Astrocyte of the cerebellum (primary cell): ENCODE results near the gene DCX.

Experiments used
- DNase-seq: peaks from one replicate; pipeline ENCODE4 v3.0.0-alpha.2; 2011; ENCODE audit warnings: low read depth
- H3K4me3 ChIP-seq: 2 replicates; pipeline ENCODE4 v1.5.1; 2011; ENCODE audit warnings: mild to moderate bottlenecking, low read depth, low read length, moderate library complexity
- in situ Hi-C: cut with HindIII; loops from 2 replicates; pipeline ENCODE4 v1.10.0; 2017; ENCODE audit warnings: low sequenced_read_pairs
- TF ChIP-seq, protein P1 (sequence below): IDR thresholded peaks from 2 replicates; pipeline ENCODE4 v1.5.1; 2012; ENCODE audit warnings: low read length, low read depth, moderate library complexity, mild to moderate bottlenecking; ENCODE audit errors: missing control alignments

Gene DCX

GRCh38 chrX:111411983-111412382, at the start of gene DCX:
TSS of gene DCX (minus strand) at chrX:111412192. CDS start at chrX:111410398, 1,794 bp downstream.
- in situ Hi-C loops, result no loop called here
- TF ChIP-seq, protein P1, sequence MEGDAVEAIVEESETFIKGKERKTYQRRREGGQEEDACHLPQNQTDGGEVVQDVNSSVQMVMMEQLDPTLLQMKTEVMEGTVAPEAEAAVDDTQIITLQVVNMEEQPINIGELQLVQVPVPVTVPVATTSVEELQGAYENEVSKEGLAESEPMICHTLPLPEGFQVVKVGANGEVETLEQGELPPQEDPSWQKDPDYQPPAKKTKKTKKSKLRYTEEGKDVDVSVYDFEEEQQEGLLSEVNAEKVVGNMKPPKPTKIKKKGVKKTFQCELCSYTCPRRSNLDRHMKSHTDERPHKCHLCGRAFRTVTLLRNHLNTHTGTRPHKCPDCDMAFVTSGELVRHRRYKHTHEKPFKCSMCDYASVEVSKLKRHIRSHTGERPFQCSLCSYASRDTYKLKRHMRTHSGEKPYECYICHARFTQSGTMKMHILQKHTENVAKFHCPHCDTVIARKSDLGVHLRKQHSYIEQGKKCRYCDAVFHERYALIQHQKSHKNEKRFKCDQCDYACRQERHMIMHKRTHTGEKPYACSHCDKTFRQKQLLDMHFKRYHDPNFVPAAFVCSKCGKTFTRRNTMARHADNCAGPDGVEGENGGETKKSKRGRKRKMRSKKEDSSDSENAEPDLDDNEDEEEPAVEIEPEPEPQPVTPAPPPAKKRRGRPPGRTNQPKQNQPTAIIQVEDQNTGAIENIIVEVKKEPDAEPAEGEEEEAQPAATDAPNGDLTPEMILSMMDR, result no peak
- no peak within 1 kb of the TSS for H3K4me3 ChIP-seq
- no peak for DNase-seq

GRCh38 chrX:111460607-111461006, 48.6 kb upstream of the DCX start:
- TF ChIP-seq, protein P1, result no peak
- in situ Hi-C loops, result no loop called here
- DNase-seq, result peak; percentile 16
- H3K4me3 ChIP-seq, result no peak overlapping the region

- no peak overlapping the region for H3K4me3 ChIP-seq
- in situ Hi-C loops, result no loop called here
- no peak for DNase-seq
- TF ChIP-seq, protein P1, result peak; percentile 33
Observed at GRCh38 chrX:111447298-111447697, 35.3 kb upstream of the DCX start.

GRCh38 chrX:111445485-111445884, 33.5 kb upstream of the DCX start:
- in situ Hi-C loops, result no loop called here
- DNase-seq, result peak; percentile 24
- TF ChIP-seq, protein P1, result peak; percentile 48
- no peak overlapping the region for H3K4me3 ChIP-seq

DNA sequence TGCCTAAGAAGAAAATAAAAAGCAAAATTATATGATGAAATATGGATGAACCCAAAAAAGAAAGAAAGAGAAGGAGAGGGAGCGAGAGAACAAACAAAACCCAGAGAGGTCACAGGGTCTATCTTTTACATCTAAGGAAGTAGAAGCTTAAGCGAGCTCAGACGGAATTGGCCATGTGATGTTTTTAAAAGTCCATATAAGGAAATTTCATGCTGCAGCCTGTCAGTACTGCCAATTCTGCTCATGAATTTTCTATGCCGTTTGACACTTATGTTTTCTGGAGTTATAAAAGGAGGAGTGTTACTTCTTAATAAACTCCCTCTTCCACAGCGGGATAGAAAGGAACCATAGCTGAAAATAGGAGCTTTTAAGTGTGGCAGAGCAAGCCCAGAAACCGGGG, 32.9 kb upstream of the DCX start:
- TF ChIP-seq, protein P1, result no peak
- H3K4me3 ChIP-seq, result no peak overlapping the region
- DNase-seq, result no peak
- in situ Hi-C loops, result no loop called here

DNA sequence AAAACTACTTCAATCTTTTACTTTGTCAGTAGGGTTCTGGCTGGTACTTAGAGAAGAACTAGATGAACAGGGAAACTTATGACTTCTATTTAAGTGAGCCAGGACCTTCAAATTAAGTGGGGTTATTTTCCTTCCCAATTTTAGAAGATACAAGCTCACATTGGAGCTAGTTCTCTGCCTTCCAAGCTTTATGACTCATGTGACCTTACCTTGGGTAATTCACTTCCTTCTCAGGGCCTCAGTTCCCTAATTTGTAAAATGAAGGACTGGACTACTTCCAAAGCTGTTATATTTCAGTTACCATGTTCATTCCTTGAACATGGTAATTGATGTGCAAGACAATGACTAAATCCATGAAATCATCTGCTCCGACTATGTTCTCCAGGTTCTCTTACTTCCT, 32.0 kb upstream of the DCX start:
- TF ChIP-seq, protein P1, result no peak
- in situ Hi-C loops, result no loop called here
- no peak overlapping the region for H3K4me3 ChIP-seq
- DNase-seq, result no peak

DNA sequence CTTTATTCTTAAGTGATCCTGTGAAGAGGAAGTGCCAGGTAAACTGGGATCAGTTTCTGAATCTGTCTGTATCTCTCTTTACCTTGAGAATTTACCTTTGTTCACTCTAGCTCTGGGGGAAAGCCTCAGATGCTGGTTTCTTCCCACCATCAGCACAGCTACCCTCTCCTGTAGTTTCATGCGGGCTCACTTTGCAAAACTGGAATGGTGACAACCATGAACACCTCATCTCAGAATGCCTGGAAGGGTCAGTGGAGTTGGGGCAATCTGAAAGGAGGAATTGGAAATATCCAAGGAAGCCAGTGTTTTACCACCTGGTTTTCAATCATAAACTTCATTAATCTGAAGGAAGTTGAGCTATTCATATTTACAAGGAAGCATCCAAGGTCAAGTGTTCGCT, 30.8 kb upstream of the DCX start:
- in situ Hi-C loops, result no loop called here
- H3K4me3 ChIP-seq, result no peak overlapping the region
- DNase-seq, result no peak
- TF ChIP-seq, protein P1, result no peak
